ENCODE data around the gene ZNF76. TPM values are rescaled to one million over a fixed set of nuclear protein-coding genes. Genes with fewer than 3 reads are reported as not detected.

The ZNF76 gene
- total RNA-seq, 2 experiments from 2014 or later = 31.0 to 59.5 TPM

GRCh38 chr6:35247642-35248231 lies 11.8 kb upstream of the ZNF76 start:
- ChIA-PET CTCF (ENCODE audit: unreplicated experiment) (no interaction called here), POLR2A (interaction anchor here (0.6 kb wide), 1 partner anchor 439 kb away, joined by 3 read pairs; no protein-coding TSS in a partner anchor)
- Histone ChIP-seq H3K4me1 (ENCODE audit: insufficient read depth, low read length, poor library complexity, severe bottlenecking) (peaks cover 9% of the 10 kb centered on the region), H3K9me3 (ENCODE audit: low read length) (no peaks in the 10 kb centered on the region), H3K79me2 (ENCODE audit: insufficient read depth, low read depth, low read length) (no peaks in the 10 kb centered on the region), H2AFZ (ENCODE audit: low read length) (no peak overlapping the region), H3K4me2 (ENCODE audit: low read length) (no peak overlapping the region; the same call in 1 of the 2 replicates), H3K36me3 (ENCODE audit: insufficient read depth, low read length) (no peaks in the 10 kb centered on the region), H3K27ac (ENCODE audit: low read depth, low read length, poor library complexity, severe bottlenecking) (no peak overlapping the region), H3K9me2 (ENCODE audit: insufficient read depth, low read length) (no peaks in the 10 kb centered on the region), H3K4me3 (ENCODE audit: low read depth, low read length, poor library complexity, severe bottlenecking) (no peak overlapping the region), H4K20me1 (ENCODE audit: insufficient read depth, low read length) (no peaks in the 10 kb centered on the region)
- no TSS peak for BruUV-seq (replicated peaks)
- intact Hi-C loops (cut with micrococcal nuclease; ENCODE audit: unreplicated experiment) = no loop called here
- DNase-seq (ENCODE audit: low spot score) = no peak
- no peak for TF ChIP-seq EZH2phosphoT487 (IDR thresholded peaks at IDR 0.05; ENCODE audit: borderline replicate concordance, low read depth, low read length)

DNA sequence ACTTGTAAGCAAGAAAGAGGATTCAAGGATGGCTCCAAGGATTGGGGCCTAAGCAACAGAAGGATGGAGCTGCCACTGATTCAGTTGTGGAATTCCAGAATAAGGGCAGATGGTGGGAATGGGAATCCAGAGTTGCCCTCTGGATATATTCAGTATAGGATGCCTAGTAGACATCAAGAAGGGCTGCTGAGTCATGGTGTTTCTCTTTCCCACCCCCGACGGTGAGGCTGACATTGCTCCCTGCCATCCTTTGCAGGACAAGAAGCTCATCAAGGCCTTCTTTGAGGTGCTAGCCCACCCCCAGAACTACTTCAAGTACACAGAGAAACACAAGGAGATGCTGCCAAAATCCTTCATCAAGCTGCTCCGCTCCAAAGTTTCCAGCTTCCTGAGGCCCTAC lies 11.2 kb upstream of the ZNF76 start:
- POLR2A ChIA-PET = interaction anchor here (0.6 kb wide), 1 partner anchor 438 kb away, joined by 3 read pairs; no protein-coding TSS in a partner anchor
- H3K4me3 ChIP-seq (ENCODE audit: low read depth, low read length, poor library complexity, severe bottlenecking) = no peak overlapping the region

DNA sequence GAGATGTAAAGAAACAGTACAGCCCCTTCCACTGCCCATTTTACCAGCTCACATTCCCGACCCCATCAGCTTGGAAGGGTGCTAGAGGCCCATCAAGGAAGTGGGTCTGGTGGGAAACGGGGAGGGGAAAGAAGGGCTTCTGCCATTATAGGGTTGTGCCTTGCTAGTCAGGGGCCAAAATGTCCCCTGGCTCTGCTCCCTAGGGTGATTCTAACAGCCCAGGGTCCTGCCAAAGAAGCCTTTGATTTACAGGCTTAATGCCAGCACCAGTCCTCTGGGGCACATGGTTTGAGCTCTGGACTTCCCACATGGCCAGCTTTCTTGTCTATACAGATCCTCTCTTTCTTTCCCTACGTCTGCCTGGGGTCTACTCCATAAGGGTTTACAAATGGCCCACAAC lies 10.6 kb upstream of the ZNF76 start:
- BruUV-seq (replicated peaks) = no TSS peak
- H2AFZ ChIP-seq (ENCODE audit: low read length) = no peak overlapping the region

More for the DNA sequence above, 11.2 kb upstream of the ZNF76 start:
- BruUV-seq (replicated peaks) = no TSS peak
- H2AFZ ChIP-seq (ENCODE audit: low read length) = no peak overlapping the region
- H3K9me2 ChIP-seq (ENCODE audit: insufficient read depth, low read length) = no peaks in the 10 kb centered on the region
- intact Hi-C loops (cut with micrococcal nuclease; ENCODE audit: unreplicated experiment) = no loop called here
- no peaks in the 10 kb centered on the region for H3K9me3 ChIP-seq (ENCODE audit: low read length)
- CTCF ChIA-PET (ENCODE audit: unreplicated experiment) = no interaction called here
- H3K36me3 ChIP-seq (ENCODE audit: insufficient read depth, low read length) = no peaks in the 10 kb centered on the region
- no peak overlapping the region for H3K4me2 ChIP-seq (ENCODE audit: low read length)
- H3K4me1 ChIP-seq (ENCODE audit: insufficient read depth, low read length, poor library complexity, severe bottlenecking) = peaks cover 9% of the 10 kb centered on the region
- no peaks in the 10 kb centered on the region for H4K20me1 ChIP-seq (ENCODE audit: insufficient read depth, low read length)
- TF ChIP-seq, protein P1, sequence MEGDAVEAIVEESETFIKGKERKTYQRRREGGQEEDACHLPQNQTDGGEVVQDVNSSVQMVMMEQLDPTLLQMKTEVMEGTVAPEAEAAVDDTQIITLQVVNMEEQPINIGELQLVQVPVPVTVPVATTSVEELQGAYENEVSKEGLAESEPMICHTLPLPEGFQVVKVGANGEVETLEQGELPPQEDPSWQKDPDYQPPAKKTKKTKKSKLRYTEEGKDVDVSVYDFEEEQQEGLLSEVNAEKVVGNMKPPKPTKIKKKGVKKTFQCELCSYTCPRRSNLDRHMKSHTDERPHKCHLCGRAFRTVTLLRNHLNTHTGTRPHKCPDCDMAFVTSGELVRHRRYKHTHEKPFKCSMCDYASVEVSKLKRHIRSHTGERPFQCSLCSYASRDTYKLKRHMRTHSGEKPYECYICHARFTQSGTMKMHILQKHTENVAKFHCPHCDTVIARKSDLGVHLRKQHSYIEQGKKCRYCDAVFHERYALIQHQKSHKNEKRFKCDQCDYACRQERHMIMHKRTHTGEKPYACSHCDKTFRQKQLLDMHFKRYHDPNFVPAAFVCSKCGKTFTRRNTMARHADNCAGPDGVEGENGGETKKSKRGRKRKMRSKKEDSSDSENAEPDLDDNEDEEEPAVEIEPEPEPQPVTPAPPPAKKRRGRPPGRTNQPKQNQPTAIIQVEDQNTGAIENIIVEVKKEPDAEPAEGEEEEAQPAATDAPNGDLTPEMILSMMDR (conservative IDR thresholded peaks at IDR 0.05; ENCODE audit: low read length) = no peak
- TF ChIP-seq EZH2phosphoT487 (IDR thresholded peaks at IDR 0.05; ENCODE audit: borderline replicate concordance, low read depth, low read length) = no peak
- H3K79me2 ChIP-seq (ENCODE audit: insufficient read depth, low read depth, low read length) = no peaks in the 10 kb centered on the region
- no peak overlapping the region for H3K27ac ChIP-seq (ENCODE audit: low read depth, low read length, poor library complexity, severe bottlenecking)
- DNase-seq (ENCODE audit: low spot score) = no peak

More for the DNA sequence above, 10.6 kb upstream of the ZNF76 start:
- TF ChIP-seq, protein P1 (conservative IDR thresholded peaks at IDR 0.05; ENCODE audit: low read length) = no peak
- no peak for TF ChIP-seq EZH2phosphoT487 (IDR thresholded peaks at IDR 0.05; ENCODE audit: borderline replicate concordance, low read depth, low read length)
- Histone ChIP-seq H4K20me1 (ENCODE audit: insufficient read depth, low read length) (no peaks in the 10 kb centered on the region), H3K36me3 (ENCODE audit: insufficient read depth, low read length) (no peaks in the 10 kb centered on the region), H3K9me3 (ENCODE audit: low read length) (no peaks in the 10 kb centered on the region), H3K27ac (ENCODE audit: low read depth, low read length, poor library complexity, severe bottlenecking) (no peak overlapping the region), H3K9me2 (ENCODE audit: insufficient read depth, low read length) (no peaks in the 10 kb centered on the region), H3K4me1 (ENCODE audit: insufficient read depth, low read length, poor library complexity, severe bottlenecking) (peaks cover 9% of the 10 kb centered on the region), H3K4me2 (ENCODE audit: low read length) (no peak overlapping the region), H3K79me2 (ENCODE audit: insufficient read depth, low read depth, low read length) (no peaks in the 10 kb centered on the region), H3K4me3 (ENCODE audit: low read depth, low read length, poor library complexity, severe bottlenecking) (no peak overlapping the region)
- DNase-seq (ENCODE audit: low spot score) = no peak
- intact Hi-C loops (cut with micrococcal nuclease; ENCODE audit: unreplicated experiment) = no loop called here
- CTCF ChIA-PET (ENCODE audit: unreplicated experiment) = no interaction called here
- POLR2A ChIA-PET = no interaction called here

Measured in OCI-LY7 (cell line).